ENCODE measurements around the gene DNAJC12. TPM values are rescaled to one million over a fixed set of nuclear protein-coding genes. Genes with fewer than 3 reads are reported as not detected.
"Not testable (repeated sequence)": the region's sequence is repeated elsewhere in the genome, so short reads cannot be mapped to it uniquely, and the experiment has no call there.

Gene DNAJC12
- total and polyA plus RNA-seq, 2 donors (not counting 1 experiment from before 2014, with no cell fraction given) = 0.19 TPM; not detected in 1

GRCh38 chr10:67878133-67878532 lies 40.1 kb upstream of the DNAJC12 start:
- ATAC-seq (ENCODE audit: low read depth) = no peak
- no peaks in the 10 kb centered on the region for H3K4me1 Mint-ChIP-seq
- Histone ChIP-seq H3K27me3 (replicated peaks in 1 of 4; ENCODE audit: control extremely low read depth in 1 of 4, control insufficient read depth in 3 of 4, insufficient read depth in 4 of 4, low read length in 3 of 4) (no peaks in the 10 kb centered on the region), H2AFZ (ENCODE audit: insufficient read depth, low read depth, low read length, poor library complexity, severe bottlenecking) (no peak overlapping the region), H4K20me1 (ENCODE audit: control insufficient read depth, insufficient read depth, low read length, poor library complexity, severe bottlenecking) (no peaks in the 10 kb centered on the region), H3K4me1 (ENCODE audit: control insufficient read depth in 2 of 2, insufficient read depth in 2 of 2, low read length in 2 of 2) (no peaks in the 10 kb centered on the region), H3K4me2 (replicated peaks; ENCODE audit: low read depth, low read length, poor library complexity, severe bottlenecking) (no peak overlapping the region), H3K4me3 (ENCODE audit: control extremely low read depth in 1 of 5, extremely low read depth in 1 of 5, insufficient read depth in 1 of 5, low read depth in 2 of 5, low read length in 4 of 5) (no peak overlapping the region), H3K79me2 (ENCODE audit: control insufficient read depth, insufficient read depth, low read length) (no peaks in the 10 kb centered on the region), H3K9ac (ENCODE audit: low read length) (no peak overlapping the region), H3K9me3 (ENCODE audit: control extremely low read depth in 1 of 3, control insufficient read depth in 2 of 3, insufficient read depth in 1 of 3, low read length in 2 of 3) (no peaks in the 10 kb centered on the region), H3K36me3 (replicated peaks in 1 of 2; ENCODE audit: control extremely low read depth in 1 of 2, control insufficient read depth in 1 of 2, extremely low read depth in 1 of 2, insufficient read depth in 2 of 2, low read length in 1 of 2) (no peaks in the 10 kb centered on the region), H3K27ac (ENCODE audit: low read length in 2 of 2) (no peak overlapping the region)
- no peaks in the 10 kb centered on the region for H3K9me3 Mint-ChIP-seq (ENCODE audit: insufficient read depth)
- no peaks in the 10 kb centered on the region for H3K27me3 Mint-ChIP-seq
- DNase-seq = no peak
- ChIA-PET POLR2A (no interaction called here), CTCF (interaction anchor here (1.0 kb wide), 1 partner anchor 23 kb away, joined by 4 read pairs; no protein-coding TSS in a partner anchor)
- 98% methylated on average over 6 of the region's 7 CpGs for WGBS (ENCODE audit: insufficient coverage)
- intact Hi-C loops (cut with micrococcal nuclease) = no loop called here
- no peak for TF ChIP-seq EZH2 (IDR thresholded peaks at IDR 0.05; ENCODE audit: borderline replicate concordance, insufficient read depth, low read depth, low read length, poor library complexity, severe bottlenecking)
- TF ChIP-seq, protein P1, sequence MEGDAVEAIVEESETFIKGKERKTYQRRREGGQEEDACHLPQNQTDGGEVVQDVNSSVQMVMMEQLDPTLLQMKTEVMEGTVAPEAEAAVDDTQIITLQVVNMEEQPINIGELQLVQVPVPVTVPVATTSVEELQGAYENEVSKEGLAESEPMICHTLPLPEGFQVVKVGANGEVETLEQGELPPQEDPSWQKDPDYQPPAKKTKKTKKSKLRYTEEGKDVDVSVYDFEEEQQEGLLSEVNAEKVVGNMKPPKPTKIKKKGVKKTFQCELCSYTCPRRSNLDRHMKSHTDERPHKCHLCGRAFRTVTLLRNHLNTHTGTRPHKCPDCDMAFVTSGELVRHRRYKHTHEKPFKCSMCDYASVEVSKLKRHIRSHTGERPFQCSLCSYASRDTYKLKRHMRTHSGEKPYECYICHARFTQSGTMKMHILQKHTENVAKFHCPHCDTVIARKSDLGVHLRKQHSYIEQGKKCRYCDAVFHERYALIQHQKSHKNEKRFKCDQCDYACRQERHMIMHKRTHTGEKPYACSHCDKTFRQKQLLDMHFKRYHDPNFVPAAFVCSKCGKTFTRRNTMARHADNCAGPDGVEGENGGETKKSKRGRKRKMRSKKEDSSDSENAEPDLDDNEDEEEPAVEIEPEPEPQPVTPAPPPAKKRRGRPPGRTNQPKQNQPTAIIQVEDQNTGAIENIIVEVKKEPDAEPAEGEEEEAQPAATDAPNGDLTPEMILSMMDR (IDR thresholded peaks at IDR 0.05) = no peak
- no peak overlapping the region for H3K4me3 Mint-ChIP-seq
- H3K27ac Mint-ChIP-seq = no peak overlapping the region

DNA sequence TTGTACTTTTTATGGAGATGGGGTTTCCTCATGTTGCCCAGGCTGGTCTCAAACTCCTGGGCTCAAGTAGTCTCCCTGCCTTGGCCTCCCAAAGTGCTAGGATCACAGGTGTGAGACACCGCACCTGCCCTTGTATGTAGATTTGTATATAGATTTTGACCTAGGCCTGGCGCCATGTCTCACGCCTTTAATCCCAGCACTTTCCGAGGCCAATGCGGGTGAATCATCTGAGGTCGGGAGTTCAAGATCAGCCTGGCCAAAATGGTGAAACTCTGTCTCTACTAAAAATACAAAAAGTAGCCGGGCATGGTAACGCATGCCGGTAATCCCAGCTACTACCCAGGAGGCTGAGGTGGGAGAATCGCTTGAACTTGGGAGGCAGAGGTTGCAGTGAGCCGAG lies 39.4 kb upstream of the DNAJC12 start:
- H3K27me3 ChIP-seq (replicated peaks in 1 of 4; ENCODE audit: control extremely low read depth in 1 of 4, control insufficient read depth in 3 of 4, insufficient read depth in 4 of 4, low read length in 3 of 4); H3K4me3 ChIP-seq (ENCODE audit: control extremely low read depth in 1 of 5, extremely low read depth in 1 of 5, insufficient read depth in 1 of 5, low read depth in 2 of 5, low read length in 4 of 5); H3K4me1 Mint-ChIP-seq; DNase-seq; H3K4me1 ChIP-seq (ENCODE audit: control insufficient read depth in 2 of 2, insufficient read depth in 2 of 2, low read length in 2 of 2); H3K79me2 ChIP-seq (ENCODE audit: control insufficient read depth, insufficient read depth, low read length); H4K20me1 ChIP-seq (ENCODE audit: control insufficient read depth, insufficient read depth, low read length, poor library complexity, severe bottlenecking); ATAC-seq (ENCODE audit: low read depth); POLR2A ChIA-PET; H3K4me3 Mint-ChIP-seq; H3K9me3 Mint-ChIP-seq (ENCODE audit: insufficient read depth); H3K36me3 ChIP-seq (replicated peaks in 1 of 2; ENCODE audit: control extremely low read depth in 1 of 2, control insufficient read depth in 1 of 2, extremely low read depth in 1 of 2, insufficient read depth in 2 of 2, low read length in 1 of 2); H3K27me3 Mint-ChIP-seq; H3K4me2 ChIP-seq (replicated peaks; ENCODE audit: low read depth, low read length, poor library complexity, severe bottlenecking); intact Hi-C loops (cut with micrococcal nuclease); H3K9me3 ChIP-seq (ENCODE audit: control extremely low read depth in 1 of 3, control insufficient read depth in 2 of 3, insufficient read depth in 1 of 3, low read length in 2 of 3); H3K27ac Mint-ChIP-seq; H2AFZ ChIP-seq (ENCODE audit: insufficient read depth, low read depth, low read length, poor library complexity, severe bottlenecking); H3K27ac ChIP-seq (ENCODE audit: low read length in 2 of 2); H3K9ac ChIP-seq (ENCODE audit: low read length): not testable (repeated sequence)
- CTCF ChIA-PET = interaction anchor here (1.0 kb wide), 1 partner anchor 22 kb away, joined by 4 read pairs; no protein-coding TSS in a partner anchor
- 100% methylated on average over 6 of the region's 11 CpGs for WGBS (ENCODE audit: insufficient coverage)
